ENCODE data around the gene DOHH.

The DOHH gene

GRCh38 chr19:3466635-3467034 lies 33.8 kb downstream of the DOHH start:
- no peak overlapping the region for H2BK120ac ChIP-seq (ENCODE audit: insufficient read depth, low read length, poor library complexity)
- H4K91ac ChIP-seq (ENCODE audit: low read depth, low read length) = no peak overlapping the region
- H3K4me2 ChIP-seq (ENCODE audit: low read length) = no peak overlapping the region
- no peak overlapping the region for H3K23ac ChIP-seq (ENCODE audit: low read length)
- no peak overlapping the region for H2BK12ac ChIP-seq (ENCODE audit: low read length)
- DNase-seq = no peak
- no peak overlapping the region for H3K4ac ChIP-seq (ENCODE audit: low read depth, low read length)
- H3K4me3 ChIP-seq (ENCODE audit: low read depth, low read length) = no peak overlapping the region
- no peaks in the 10 kb centered on the region for H3K4me1 ChIP-seq (ENCODE audit: control insufficient read depth in 1 of 2, insufficient read depth in 2 of 2, low read length in 2 of 2)
- H3K79me2 ChIP-seq (ENCODE audit: control insufficient read depth, insufficient read depth, low read length, poor library complexity) = no peaks in the 10 kb centered on the region
- H2AFZ ChIP-seq (ENCODE audit: insufficient read depth, low read length, poor library complexity) = no peak overlapping the region
- H3K79me1 ChIP-seq (ENCODE audit: low read length) = no peaks in the 10 kb centered on the region
- no peak overlapping the region for H2AK5ac ChIP-seq (ENCODE audit: low read length)
- no peak overlapping the region for H3K27ac ChIP-seq (ENCODE audit: low read depth, low read length)
- H4K12ac ChIP-seq (ENCODE audit: low read depth, low read length) = no peak overlapping the region
- no CpG with 5 or more reads among the region's 9 CpGs for WGBS (ENCODE audit: extremely low coverage, insufficient coverage, insufficient read length)
- no peak overlapping the region for H3K9ac ChIP-seq (ENCODE audit: low read length)
- H3K27me3 ChIP-seq (ENCODE audit: insufficient read depth, low read length) = peaks cover 28% of the 10 kb centered on the region
- H3K14ac ChIP-seq (ENCODE audit: low read length) = no peak overlapping the region
- H3K36me3 ChIP-seq (ENCODE audit: control insufficient read depth in 1 of 2, insufficient read depth in 2 of 2, low read length in 2 of 2) = no peaks in the 10 kb centered on the region
- H2BK5ac ChIP-seq (ENCODE audit: low read depth, low read length, poor library complexity) = no peak overlapping the region
- H3K9me3 ChIP-seq (ENCODE audit: insufficient read depth, low read depth, low read length) = peaks cover 9% of the 10 kb centered on the region
- H4K8ac ChIP-seq (ENCODE audit: low read depth, low read length) = no peak overlapping the region
- H3K18ac ChIP-seq (ENCODE audit: low read length) = no peak overlapping the region

GRCh38 chr19:3465552-3465951 lies 34.9 kb downstream of the DOHH start:
- Histone ChIP-seq H4K8ac (ENCODE audit: low read depth, low read length) (no peak overlapping the region), H3K9me3 (ENCODE audit: insufficient read depth, low read depth, low read length) (peaks cover 9% of the 10 kb centered on the region), H2BK5ac (ENCODE audit: low read depth, low read length, poor library complexity) (no peak overlapping the region), H2BK120ac (ENCODE audit: insufficient read depth, low read length, poor library complexity) (no peak overlapping the region), H2AK5ac (ENCODE audit: low read length) (no peak overlapping the region), H4K12ac (ENCODE audit: low read depth, low read length) (no peak overlapping the region), H3K18ac (ENCODE audit: low read length) (no peak overlapping the region), H3K4me2 (ENCODE audit: low read length) (no peak overlapping the region), H3K9ac (ENCODE audit: low read length) (no peak overlapping the region), H3K4ac (ENCODE audit: low read depth, low read length) (no peak overlapping the region), H3K79me2 (ENCODE audit: control insufficient read depth, insufficient read depth, low read length, poor library complexity) (no peaks in the 10 kb centered on the region), H4K91ac (ENCODE audit: low read depth, low read length) (no peak overlapping the region), H2BK12ac (ENCODE audit: low read length) (no peak overlapping the region), H2AFZ (ENCODE audit: insufficient read depth, low read length, poor library complexity) (no peak overlapping the region), H3K4me3 (ENCODE audit: low read depth, low read length) (no peak overlapping the region), H3K36me3 (ENCODE audit: control insufficient read depth in 1 of 2, insufficient read depth in 2 of 2, low read length in 2 of 2) (no peaks in the 10 kb centered on the region), H3K27ac (ENCODE audit: low read depth, low read length) (no peak overlapping the region), H3K79me1 (ENCODE audit: low read length) (no peaks in the 10 kb centered on the region), H3K14ac (ENCODE audit: low read length) (no peak overlapping the region), H3K23ac (ENCODE audit: low read length) (no peak overlapping the region), H3K4me1 (ENCODE audit: control insufficient read depth in 1 of 2, insufficient read depth in 2 of 2, low read length in 2 of 2) (no peaks in the 10 kb centered on the region), H3K27me3 (ENCODE audit: insufficient read depth, low read length) (peaks cover 28% of the 10 kb centered on the region)
- no peak for DNase-seq
- no CpG with 5 or more reads among the region's 7 CpGs for WGBS (ENCODE audit: extremely low coverage, insufficient coverage, insufficient read length)

- peaks cover 32% of the 10 kb centered on the region for H3K27me3 ChIP-seq (ENCODE audit: insufficient read depth, low read length)
- H3K79me2 ChIP-seq (ENCODE audit: control insufficient read depth, insufficient read depth, low read length, poor library complexity) = no peaks in the 10 kb centered on the region
- DNase-seq = no peak
- H2AK5ac ChIP-seq (ENCODE audit: low read length) = no peak overlapping the region
- H4K91ac ChIP-seq (ENCODE audit: low read depth, low read length) = no peak overlapping the region
- no peak overlapping the region for H2BK120ac ChIP-seq (ENCODE audit: insufficient read depth, low read length, poor library complexity)
- no peak overlapping the region for H3K18ac ChIP-seq (ENCODE audit: low read length)
- H4K8ac ChIP-seq (ENCODE audit: low read depth, low read length) = no peak overlapping the region
- H2AFZ ChIP-seq (ENCODE audit: insufficient read depth, low read length, poor library complexity) = no peak overlapping the region
- no peak overlapping the region for H3K4me3 ChIP-seq (ENCODE audit: low read depth, low read length)
- no CpG with 5 or more reads among the region's 31 CpGs for WGBS (ENCODE audit: extremely low coverage, insufficient coverage, insufficient read length)
- no peaks in the 10 kb centered on the region for H3K4me1 ChIP-seq (ENCODE audit: control insufficient read depth in 1 of 2, insufficient read depth in 2 of 2, low read length in 2 of 2)
- no peak overlapping the region for H4K12ac ChIP-seq (ENCODE audit: low read depth, low read length)
- H2BK12ac ChIP-seq (ENCODE audit: low read length) = no peak overlapping the region
- no peaks in the 10 kb centered on the region for H3K36me3 ChIP-seq (ENCODE audit: control insufficient read depth in 1 of 2, insufficient read depth in 2 of 2, low read length in 2 of 2)
- H3K9me3 ChIP-seq (ENCODE audit: insufficient read depth, low read depth, low read length) = peaks cover 9% of the 10 kb centered on the region
- H3K4ac ChIP-seq (ENCODE audit: low read depth, low read length) = no peak overlapping the region
- no peak overlapping the region for H3K14ac ChIP-seq (ENCODE audit: low read length)
- no peak overlapping the region for H3K4me2 ChIP-seq (ENCODE audit: low read length)
- H3K9ac ChIP-seq (ENCODE audit: low read length) = no peak overlapping the region
- H3K27ac ChIP-seq (ENCODE audit: low read depth, low read length) = no peak overlapping the region
- no peak overlapping the region for H3K23ac ChIP-seq (ENCODE audit: low read length)
- no peak overlapping the region for H2BK5ac ChIP-seq (ENCODE audit: low read depth, low read length, poor library complexity)
- H3K79me1 ChIP-seq (ENCODE audit: low read length) = no peaks in the 10 kb centered on the region
Measured at GRCh38 chr19:3464587-3465235, 35.8 kb downstream of the DOHH start.

- no peak overlapping the region for H2BK5ac ChIP-seq (ENCODE audit: low read depth, low read length, poor library complexity)
- H3K79me1 ChIP-seq (ENCODE audit: low read length) = no peaks in the 10 kb centered on the region
- no peak overlapping the region for H2BK120ac ChIP-seq (ENCODE audit: insufficient read depth, low read length, poor library complexity)
- H2BK12ac ChIP-seq (ENCODE audit: low read length) = no peak overlapping the region
- no peaks in the 10 kb centered on the region for H3K36me3 ChIP-seq (ENCODE audit: control insufficient read depth in 1 of 2, insufficient read depth in 2 of 2, low read length in 2 of 2)
- H3K27me3 ChIP-seq (ENCODE audit: insufficient read depth, low read length) = peaks cover 32% of the 10 kb centered on the region
- no peak overlapping the region for H3K27ac ChIP-seq (ENCODE audit: low read depth, low read length)
- peaks cover 0 to 2% of the 10 kb centered on the region in 2 experiments for H3K4me1 ChIP-seq (ENCODE audit: control insufficient read depth in 1 of 2, insufficient read depth in 2 of 2, low read length in 2 of 2)
- DNase-seq = no peak
- no peak overlapping the region for H3K9ac ChIP-seq (ENCODE audit: low read length)
- H3K79me2 ChIP-seq (ENCODE audit: control insufficient read depth, insufficient read depth, low read length, poor library complexity) = no peaks in the 10 kb centered on the region
- no peak overlapping the region for H3K14ac ChIP-seq (ENCODE audit: low read length)
- no peak overlapping the region for H3K4me3 ChIP-seq (ENCODE audit: low read depth, low read length)
- H3K23ac ChIP-seq (ENCODE audit: low read length) = no peak overlapping the region
- no CpG with 5 or more reads among the region's 57 CpGs for WGBS (ENCODE audit: extremely low coverage, insufficient coverage, insufficient read length)
- no peak overlapping the region for H4K91ac ChIP-seq (ENCODE audit: low read depth, low read length)
- no peak overlapping the region for H3K4me2 ChIP-seq (ENCODE audit: low read length)
- H4K8ac ChIP-seq (ENCODE audit: low read depth, low read length) = no peak overlapping the region
- H3K4ac ChIP-seq (ENCODE audit: low read depth, low read length) = no peak overlapping the region
- H2AK5ac ChIP-seq (ENCODE audit: low read length) = no peak overlapping the region
- peaks cover 9% of the 10 kb centered on the region for H3K9me3 ChIP-seq (ENCODE audit: insufficient read depth, low read depth, low read length)
- no peak overlapping the region for H2AFZ ChIP-seq (ENCODE audit: insufficient read depth, low read length, poor library complexity)
- H4K12ac ChIP-seq (ENCODE audit: low read depth, low read length) = no peak overlapping the region
- no peak overlapping the region for H3K18ac ChIP-seq (ENCODE audit: low read length)
Measured at GRCh38 chr19:3463714-3464586, 36.5 kb downstream of the DOHH start.
